GM12891 (cell line): ENCODE results near the gene PGRMC2.

ENCODE experiments used
- PAX5 ChIP-seq: IDR thresholded peaks from 2 replicates; pipeline ENCODE4 v1.6.1; 2011; ENCODE audit warnings: low read length, moderate library complexity, mild to moderate bottlenecking; ENCODE audit not compliant: insufficient read depth, severe bottlenecking
- POLR2A ChIP-seq: IDR thresholded peaks from 2 replicates; pipeline ENCODE4 v1.6.1; 2011; ENCODE audit warnings: low read depth, low read length, control low read depth
- POLR2AphosphoS5 ChIP-seq: IDR thresholded peaks from 2 replicates; pipeline ENCODE4 v1.6.1; 2011; ENCODE audit warnings: low read depth, low read length, control low read depth
- SPI1 ChIP-seq: IDR thresholded peaks from 2 replicates; pipeline ENCODE4 v1.6.1; 2011; ENCODE audit warnings: low read depth, low read length, control low read depth
- TAF1 ChIP-seq: IDR thresholded peaks from 2 replicates; pipeline ENCODE4 v1.6.1; 2011; ENCODE audit warnings: low read depth, low read length, control low read depth

DNA sequence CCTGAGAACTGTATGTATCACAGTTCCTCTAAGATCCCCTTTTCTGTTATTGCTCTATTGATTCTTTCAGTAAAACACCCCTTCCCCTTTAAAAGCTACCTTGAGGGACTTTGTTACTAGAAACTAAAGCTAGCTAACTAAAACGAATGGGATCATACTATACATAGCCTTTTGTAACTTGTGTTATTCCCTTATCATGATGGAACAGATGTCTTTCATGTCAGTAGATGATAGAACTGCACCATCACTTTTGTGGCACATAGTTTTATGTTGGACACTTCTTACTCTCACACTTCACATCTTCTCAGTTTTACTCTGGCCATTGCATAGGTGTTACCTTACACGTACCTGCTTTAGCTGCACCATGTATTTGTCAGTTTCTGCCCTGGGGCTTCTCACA, 46.6 kb upstream of the PGRMC2 start:
- TF ChIP-seq POLR2AphosphoS5 (no peak), POLR2A (no peak), TAF1 (no peak), SPI1 (no peak), PAX5 (no peak)
